ENCODE results near the gene PDE11A.

DNA sequence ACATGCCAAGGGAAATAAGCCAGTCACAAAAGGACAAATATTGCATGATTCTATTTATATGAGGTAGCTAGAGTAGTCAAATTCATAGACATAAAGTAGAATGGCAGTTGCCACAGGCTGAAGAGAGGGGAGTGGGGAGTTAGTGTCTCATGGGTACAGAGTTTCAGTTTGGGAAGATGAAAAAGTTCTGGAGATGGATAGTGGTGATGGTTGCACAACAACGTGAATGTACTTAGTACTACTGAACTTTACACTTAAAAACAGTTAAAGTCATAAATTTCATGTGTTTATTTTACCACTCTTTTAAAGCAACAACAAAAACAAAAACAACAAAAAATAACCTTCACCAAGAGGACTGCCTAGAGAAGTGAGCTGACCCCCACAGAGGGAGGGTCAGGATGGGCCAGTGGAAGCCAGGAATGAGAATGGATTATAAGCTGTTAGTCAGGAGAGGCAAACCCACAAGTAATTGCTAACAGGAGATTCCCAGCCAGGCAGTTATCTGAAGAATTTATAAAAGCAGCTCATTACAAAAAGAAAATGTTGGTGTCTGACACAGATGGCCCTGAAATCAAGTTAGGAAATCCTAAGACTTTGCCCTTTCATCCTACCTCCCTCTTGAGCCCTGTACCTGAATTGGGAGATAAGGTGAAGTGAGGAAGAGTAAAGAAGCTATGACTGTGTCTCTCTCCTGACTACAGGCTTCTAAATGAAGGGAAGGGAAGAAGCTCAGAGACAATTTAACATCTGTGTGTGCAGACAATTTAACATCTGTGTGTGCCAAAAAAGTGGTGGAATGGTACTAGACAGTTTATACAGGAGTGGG lies 263.4 kb downstream of the PDE11A start:
- TF ChIP-seq POLR2AphosphoS5 (IDR thresholded peaks at IDR 0.05) = no peak
- TF ChIP-seq, protein P1, sequence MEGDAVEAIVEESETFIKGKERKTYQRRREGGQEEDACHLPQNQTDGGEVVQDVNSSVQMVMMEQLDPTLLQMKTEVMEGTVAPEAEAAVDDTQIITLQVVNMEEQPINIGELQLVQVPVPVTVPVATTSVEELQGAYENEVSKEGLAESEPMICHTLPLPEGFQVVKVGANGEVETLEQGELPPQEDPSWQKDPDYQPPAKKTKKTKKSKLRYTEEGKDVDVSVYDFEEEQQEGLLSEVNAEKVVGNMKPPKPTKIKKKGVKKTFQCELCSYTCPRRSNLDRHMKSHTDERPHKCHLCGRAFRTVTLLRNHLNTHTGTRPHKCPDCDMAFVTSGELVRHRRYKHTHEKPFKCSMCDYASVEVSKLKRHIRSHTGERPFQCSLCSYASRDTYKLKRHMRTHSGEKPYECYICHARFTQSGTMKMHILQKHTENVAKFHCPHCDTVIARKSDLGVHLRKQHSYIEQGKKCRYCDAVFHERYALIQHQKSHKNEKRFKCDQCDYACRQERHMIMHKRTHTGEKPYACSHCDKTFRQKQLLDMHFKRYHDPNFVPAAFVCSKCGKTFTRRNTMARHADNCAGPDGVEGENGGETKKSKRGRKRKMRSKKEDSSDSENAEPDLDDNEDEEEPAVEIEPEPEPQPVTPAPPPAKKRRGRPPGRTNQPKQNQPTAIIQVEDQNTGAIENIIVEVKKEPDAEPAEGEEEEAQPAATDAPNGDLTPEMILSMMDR (IDR thresholded peaks at IDR 0.05) = no peak
